ENCODE measurements around the gene TNF.
"Not testable (repeated sequence)": the region's sequence is repeated elsewhere in the genome, so short reads cannot be mapped to it uniquely, and the experiment has no call there.

Gene TNF

DNA sequence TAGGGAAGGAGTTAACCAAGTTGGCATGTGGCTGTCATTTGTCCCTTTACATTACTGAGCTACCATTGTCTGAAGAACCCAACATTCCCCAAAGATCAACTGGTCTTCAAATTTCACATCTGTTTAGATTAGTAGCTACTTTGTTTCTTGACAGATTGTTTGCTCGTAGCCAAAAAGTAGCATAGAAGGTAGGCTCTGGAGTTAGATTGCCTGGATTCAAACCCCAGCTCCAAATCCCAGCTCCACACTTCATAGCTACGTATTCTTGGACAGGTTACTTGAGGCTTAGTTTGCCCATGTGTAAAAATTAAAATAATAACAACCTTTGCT is 26.9 kb upstream of the TNF start:
- Histone ChIP-seq H3K27me3 (ENCODE audit: insufficient read depth, low read length) (no peaks in the 10 kb centered on the region), H3K36me3 (ENCODE audit: insufficient read depth, low read length) (peaks cover 31% of the 10 kb centered on the region), H3K9me3 (ENCODE audit: low read length) (no peaks in the 10 kb centered on the region), H2AFZ (ENCODE audit: low read depth, low read length) (no peak overlapping the region), H3K4me1 (ENCODE audit: insufficient read depth, low read length) (peaks cover 20% of the 10 kb centered on the region), H3K4me3 (ENCODE audit: low read length) (peak overlapping the region; percentile 59)

DNA sequence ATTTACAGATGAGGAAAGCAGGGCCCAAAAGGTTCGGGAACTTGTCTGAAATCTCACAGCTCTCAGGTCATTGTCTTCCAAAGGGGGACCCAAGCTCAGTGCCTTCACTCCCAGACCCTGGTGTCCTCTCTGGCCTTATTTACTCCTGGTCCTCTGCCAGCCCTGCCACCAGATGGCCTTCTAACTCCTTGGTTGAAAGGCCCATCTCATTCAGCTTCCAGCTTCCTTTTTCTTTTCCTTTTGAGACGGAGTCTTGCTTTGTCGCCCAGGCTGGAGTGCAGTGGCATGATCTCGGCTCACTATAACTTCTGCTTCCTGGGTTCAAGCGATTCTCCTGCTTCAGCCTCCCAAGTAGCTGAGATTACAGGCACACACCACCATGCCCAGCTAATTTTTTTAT is 24.0 kb upstream of the TNF start:
- H3K4me3 ChIP-seq (ENCODE audit: low read length); H2AFZ ChIP-seq (ENCODE audit: low read depth, low read length); H3K27me3 ChIP-seq (ENCODE audit: insufficient read depth, low read length); H3K9me3 ChIP-seq (ENCODE audit: low read length); H3K4me1 ChIP-seq (ENCODE audit: insufficient read depth, low read length): not testable (repeated sequence)
- H3K36me3 ChIP-seq (ENCODE audit: insufficient read depth, low read length) = peaks cover 46% of the 10 kb centered on the region

DNA sequence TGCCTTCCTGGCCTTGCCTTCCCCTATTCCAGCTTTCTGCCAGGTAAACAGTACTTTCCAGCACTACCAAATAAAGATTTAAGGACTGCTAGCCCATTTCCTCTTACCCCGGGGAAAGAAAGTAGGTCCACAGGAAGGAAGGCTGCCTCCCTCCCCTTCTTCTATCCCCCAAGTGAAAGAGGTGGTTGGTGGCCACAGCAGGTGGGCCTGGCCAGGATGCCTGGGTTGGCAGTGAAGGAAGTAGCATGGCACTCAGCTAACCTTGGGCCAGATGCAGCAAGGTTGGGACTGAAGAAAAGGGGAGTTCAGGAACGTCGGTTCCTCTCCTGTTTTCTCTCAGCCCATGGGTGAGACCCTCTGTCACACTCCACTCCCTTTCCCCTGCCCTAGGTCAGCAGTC is 19.1 kb upstream of the TNF start:
- Histone ChIP-seq H3K36me3 (ENCODE audit: insufficient read depth, low read length) (peaks cover 64% of the 10 kb centered on the region), H3K9me3 (ENCODE audit: low read length) (no peaks in the 10 kb centered on the region), H2AFZ (ENCODE audit: low read depth, low read length) (no peak overlapping the region), H3K27me3 (ENCODE audit: insufficient read depth, low read length) (no peaks in the 10 kb centered on the region), H3K4me3 (ENCODE audit: low read length) (no peak overlapping the region), H3K4me1 (ENCODE audit: insufficient read depth, low read length) (no peaks in the 10 kb centered on the region)

DNA sequence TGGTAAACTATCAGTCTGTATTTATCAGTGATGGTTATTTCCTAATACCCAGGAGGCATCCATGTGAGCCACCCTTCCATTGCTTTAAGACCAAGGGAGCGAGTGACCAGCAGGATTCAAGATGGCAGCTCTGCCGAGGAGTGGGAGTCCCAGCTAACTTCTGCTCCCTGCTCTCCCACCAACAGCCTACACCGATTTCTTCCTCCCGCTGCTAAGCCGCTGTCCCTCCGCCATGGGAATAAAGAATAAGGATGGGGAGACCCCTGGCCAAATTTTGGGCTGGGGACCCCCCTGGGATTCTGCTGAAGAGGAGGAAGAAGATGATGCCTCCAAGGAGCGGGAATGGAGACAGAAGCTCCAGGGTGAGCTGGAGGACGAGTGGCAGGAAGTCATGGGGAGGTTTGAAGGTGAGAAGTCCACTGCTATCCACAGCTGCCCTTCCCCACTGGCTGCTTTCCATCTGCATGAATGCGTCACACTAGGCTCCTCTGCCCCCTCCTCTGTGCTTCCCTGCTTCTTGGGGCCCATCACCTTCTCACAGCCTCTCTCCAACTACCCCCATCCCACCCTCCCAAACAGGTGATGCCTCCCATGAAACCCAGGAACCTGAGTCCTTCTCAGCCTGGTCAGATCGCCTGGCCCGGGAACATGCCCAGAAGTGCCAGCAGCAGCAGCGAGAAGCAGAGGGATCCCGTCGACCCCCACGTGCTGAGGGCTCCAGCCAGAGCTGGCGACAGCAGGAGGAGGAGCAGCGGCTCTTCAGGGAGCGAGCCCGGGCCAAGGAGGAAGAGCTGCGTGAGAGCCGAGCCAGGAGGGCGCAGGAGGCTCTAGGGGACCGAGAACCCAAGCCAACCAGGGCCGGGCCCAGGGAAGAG is 17.7 kb upstream of the TNF start:
- H3K36me3 ChIP-seq (ENCODE audit: insufficient read depth, low read length) = peaks cover 62% of the 10 kb centered on the region
- H3K4me1 ChIP-seq (ENCODE audit: insufficient read depth, low read length) = no peaks in the 10 kb centered on the region

DNA sequence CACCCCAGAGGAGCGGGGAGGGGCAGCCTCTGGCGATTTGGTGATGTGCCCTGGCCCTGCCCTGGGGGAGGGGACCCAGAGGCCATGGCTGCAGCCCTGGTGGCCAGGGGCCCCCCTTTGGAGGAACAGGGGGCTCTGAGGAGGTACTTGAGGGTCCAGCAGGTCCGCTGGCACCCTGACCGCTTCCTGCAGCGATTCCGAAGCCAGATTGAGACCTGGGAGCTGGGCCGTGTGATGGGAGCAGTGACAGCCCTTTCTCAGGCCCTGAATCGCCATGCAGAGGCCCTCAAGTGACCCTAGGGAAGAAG is 17.1 kb upstream of the TNF start:
- H2AFZ ChIP-seq (ENCODE audit: low read depth, low read length) = no peak overlapping the region
- peaks cover 59% of the 10 kb centered on the region for H3K36me3 ChIP-seq (ENCODE audit: insufficient read depth, low read length)

More for the DNA sequence above, 17.7 kb upstream of the TNF start:
- no peaks in the 10 kb centered on the region for H3K27me3 ChIP-seq (ENCODE audit: insufficient read depth, low read length)
- H3K4me3 ChIP-seq (ENCODE audit: low read length) = no peak overlapping the region
- H2AFZ ChIP-seq (ENCODE audit: low read depth, low read length) = no peak overlapping the region
- no peaks in the 10 kb centered on the region for H3K9me3 ChIP-seq (ENCODE audit: low read length)

DNA sequence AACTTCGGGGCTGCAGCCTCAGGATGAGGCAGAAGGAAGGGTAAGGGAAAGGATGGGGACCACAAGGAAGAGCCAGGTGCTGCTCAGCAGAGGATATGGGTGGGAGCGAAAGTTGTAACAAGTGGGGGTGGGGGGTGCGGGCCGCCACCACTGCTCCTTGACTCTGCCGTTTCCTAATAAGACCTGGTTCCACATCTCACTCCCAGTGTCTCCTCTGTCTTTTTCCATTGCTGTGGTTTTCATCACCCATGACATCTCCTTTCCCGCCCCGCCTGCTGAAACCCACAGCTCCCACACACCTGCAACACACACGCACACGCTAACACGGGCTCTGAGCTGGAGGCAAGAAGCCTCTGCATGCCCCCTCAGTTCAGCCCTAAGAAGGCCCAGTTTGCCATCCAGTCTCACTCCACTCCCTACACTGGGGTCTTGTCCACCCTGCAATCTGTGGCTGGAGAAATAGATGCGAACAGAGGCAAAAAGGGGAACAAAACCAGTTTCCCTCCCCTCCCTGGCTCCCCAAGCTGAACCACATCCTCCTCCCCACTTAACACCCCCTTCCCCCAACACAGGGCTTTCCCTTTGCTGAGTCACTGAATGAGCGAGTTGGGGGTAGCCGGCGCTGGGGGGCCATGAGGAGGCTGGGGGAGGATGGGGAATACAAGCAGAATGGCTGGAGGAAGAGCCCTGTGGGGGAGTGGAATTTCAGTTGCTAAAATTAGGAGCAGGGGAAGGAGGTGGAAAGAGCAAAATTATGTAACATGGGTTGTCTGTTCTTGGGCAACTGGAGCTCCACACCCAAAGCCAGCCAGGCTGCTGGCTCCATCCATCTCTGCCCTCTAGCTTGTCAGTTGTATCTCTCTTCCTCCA is 16.5 kb upstream of the TNF start:
- Histone ChIP-seq H3K4me3 (ENCODE audit: low read length) (no peak overlapping the region), H3K36me3 (ENCODE audit: insufficient read depth, low read length) (peaks cover 56% of the 10 kb centered on the region), H2AFZ (ENCODE audit: low read depth, low read length) (no peak overlapping the region), H3K9me3 (ENCODE audit: low read length) (no peaks in the 10 kb centered on the region), H3K4me1 (ENCODE audit: insufficient read depth, low read length) (no peaks in the 10 kb centered on the region), H3K27me3 (ENCODE audit: insufficient read depth, low read length) (no peaks in the 10 kb centered on the region)

More for the DNA sequence above, 17.1 kb upstream of the TNF start:
- no peaks in the 10 kb centered on the region for H3K4me1 ChIP-seq (ENCODE audit: insufficient read depth, low read length)
- no peaks in the 10 kb centered on the region for H3K9me3 ChIP-seq (ENCODE audit: low read length)
- H3K27me3 ChIP-seq (ENCODE audit: insufficient read depth, low read length) = no peaks in the 10 kb centered on the region
- no peak overlapping the region for H3K4me3 ChIP-seq (ENCODE audit: low read length)

DNA sequence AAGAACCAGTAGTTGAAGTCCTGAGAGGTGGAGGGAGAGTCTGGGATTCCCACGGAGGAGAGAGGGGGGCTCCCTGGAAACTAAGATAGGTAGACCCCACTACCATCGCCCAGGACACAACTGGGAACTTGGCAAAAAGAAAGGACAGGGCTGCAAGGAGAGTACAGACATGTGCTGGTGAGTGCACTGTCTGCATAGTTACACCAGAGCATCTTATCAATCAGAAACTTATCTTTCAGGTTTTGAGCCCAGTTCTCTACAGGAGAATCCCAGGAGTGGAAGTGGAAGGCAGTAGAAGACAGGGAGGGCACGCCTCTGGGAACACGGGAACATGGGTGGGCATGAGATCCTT is 15.8 kb upstream of the TNF start:
- H3K4me1 ChIP-seq (ENCODE audit: insufficient read depth, low read length) = no peaks in the 10 kb centered on the region
- no peaks in the 10 kb centered on the region for H3K9me3 ChIP-seq (ENCODE audit: low read length)
- no peak overlapping the region for H2AFZ ChIP-seq (ENCODE audit: low read depth, low read length)
- H3K27me3 ChIP-seq (ENCODE audit: insufficient read depth, low read length) = no peaks in the 10 kb centered on the region
- peaks cover 51% of the 10 kb centered on the region for H3K36me3 ChIP-seq (ENCODE audit: insufficient read depth, low read length)
- no peak overlapping the region for H3K4me3 ChIP-seq (ENCODE audit: low read length)

DNA sequence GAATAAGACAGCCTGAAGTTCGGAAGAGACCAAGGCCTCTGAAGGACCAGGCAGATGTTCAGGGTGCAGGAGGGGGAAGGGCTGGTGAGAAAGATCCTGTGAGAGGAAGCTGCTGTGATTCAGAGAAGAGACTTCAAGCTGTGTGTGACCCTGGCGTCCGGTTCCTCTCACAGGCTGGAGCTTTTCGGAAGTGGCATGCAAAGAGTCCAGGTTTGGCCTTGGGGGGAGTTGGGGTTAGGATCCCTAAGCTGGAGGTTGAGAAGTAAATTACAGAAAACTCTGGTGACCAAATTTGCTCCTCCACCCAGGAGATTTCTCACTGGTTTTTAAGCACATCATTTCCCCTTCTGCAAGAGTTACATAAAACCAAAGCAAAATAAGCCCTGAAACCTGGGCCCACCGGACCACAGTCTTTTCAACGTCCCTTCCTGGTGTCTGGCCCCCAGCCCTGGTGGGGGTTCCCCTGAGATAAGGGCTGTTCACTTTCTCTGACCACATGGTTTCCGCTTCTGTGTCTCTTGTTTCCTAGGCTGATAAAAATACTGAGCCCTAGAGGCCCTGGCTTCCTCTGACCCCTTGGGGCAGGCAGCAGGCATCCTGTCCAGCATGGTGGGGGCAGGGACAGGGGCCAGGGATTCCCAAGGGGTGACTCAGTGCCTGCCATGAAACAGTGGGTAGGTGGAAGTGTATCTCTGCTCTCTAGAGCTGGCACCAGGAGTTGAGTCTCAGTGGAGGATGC is 15.2 kb upstream of the TNF start:
- H3K36me3 ChIP-seq (ENCODE audit: insufficient read depth, low read length) = peaks cover 48% of the 10 kb centered on the region
- no peak overlapping the region for H3K4me3 ChIP-seq (ENCODE audit: low read length)
- H3K4me1 ChIP-seq (ENCODE audit: insufficient read depth, low read length) = no peaks in the 10 kb centered on the region
- H2AFZ ChIP-seq (ENCODE audit: low read depth, low read length) = no peak overlapping the region
- no peaks in the 10 kb centered on the region for H3K27me3 ChIP-seq (ENCODE audit: insufficient read depth, low read length)
- no peaks in the 10 kb centered on the region for H3K9me3 ChIP-seq (ENCODE audit: low read length)

DNA sequence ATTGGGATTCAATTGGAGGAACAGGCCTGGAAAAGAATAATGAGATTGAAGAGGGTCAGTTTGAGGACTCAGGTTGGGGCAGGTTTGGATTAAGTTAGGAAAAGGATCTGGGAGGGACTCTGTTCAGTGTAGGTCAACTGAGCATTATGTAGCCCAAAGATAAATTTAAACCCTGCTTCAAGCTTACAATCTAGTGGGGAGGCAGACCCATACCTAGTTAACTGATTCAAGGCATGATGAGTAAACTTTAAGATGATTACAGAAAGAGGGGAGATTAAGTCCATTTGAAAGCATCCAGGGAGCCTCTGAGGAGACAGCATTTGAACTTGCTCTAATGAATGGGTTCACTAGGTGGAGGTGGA is 14.7 kb upstream of the TNF start:
- H3K4me3 ChIP-seq (ENCODE audit: low read length) = no peak overlapping the region

DNA sequence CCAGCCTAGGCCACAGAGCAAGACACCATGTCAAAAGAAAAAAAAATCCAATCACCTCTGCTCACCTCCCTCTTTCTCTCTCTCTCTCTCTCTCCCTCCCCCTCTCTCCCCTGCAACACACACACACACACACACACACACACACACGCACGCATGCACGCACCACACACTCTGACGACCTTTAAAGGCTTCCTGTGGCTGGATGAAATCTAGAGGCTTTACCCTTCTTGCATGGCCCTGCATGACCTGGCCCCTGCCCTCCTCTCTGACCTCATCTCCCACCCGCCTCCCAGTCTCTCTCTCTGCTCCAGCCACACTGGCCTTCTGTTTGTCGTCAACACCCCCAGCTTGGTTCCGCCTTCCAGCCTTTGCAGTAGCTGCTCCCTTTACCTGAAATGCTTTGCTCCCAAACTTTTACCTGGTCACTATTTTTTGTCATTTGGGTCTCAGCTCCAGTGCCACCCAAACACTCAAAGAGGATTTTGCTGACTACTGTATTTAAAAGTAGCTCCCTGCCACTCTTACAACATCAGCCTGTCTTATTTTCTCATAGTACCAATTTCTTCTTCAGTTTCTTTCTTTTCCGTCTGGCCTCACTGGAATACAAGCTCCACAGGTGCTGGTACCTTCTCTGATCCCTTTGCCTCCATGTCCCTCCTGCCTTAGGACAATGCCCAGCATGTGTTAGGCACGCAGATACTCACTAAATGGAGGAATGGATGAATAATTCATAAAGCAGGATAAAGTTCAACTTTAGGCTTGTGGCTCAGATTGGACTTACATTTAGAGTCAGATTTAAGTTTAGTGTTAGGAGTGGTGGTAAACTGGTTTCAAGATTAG is 7.6 kb upstream of the TNF start:
- no peaks in the 10 kb centered on the region for H3K36me3 ChIP-seq (ENCODE audit: insufficient read depth, low read length)
- H3K9me3 ChIP-seq (ENCODE audit: low read length) = no peaks in the 10 kb centered on the region
- no peak overlapping the region for H2AFZ ChIP-seq (ENCODE audit: low read depth, low read length)
- H3K4me1 ChIP-seq (ENCODE audit: insufficient read depth, low read length) = peaks cover 9% of the 10 kb centered on the region
- no peak overlapping the region for H3K4me3 ChIP-seq (ENCODE audit: low read length)
- peaks cover 9% of the 10 kb centered on the region for H3K27me3 ChIP-seq (ENCODE audit: insufficient read depth, low read length)

More for the DNA sequence above, 14.7 kb upstream of the TNF start:
- no peaks in the 10 kb centered on the region for H3K9me3 ChIP-seq (ENCODE audit: low read length)
- peaks cover 48% of the 10 kb centered on the region for H3K36me3 ChIP-seq (ENCODE audit: insufficient read depth, low read length)
- H2AFZ ChIP-seq (ENCODE audit: low read depth, low read length) = no peak overlapping the region
- no peaks in the 10 kb centered on the region for H3K27me3 ChIP-seq (ENCODE audit: insufficient read depth, low read length)
- no peaks in the 10 kb centered on the region for H3K4me1 ChIP-seq (ENCODE audit: insufficient read depth, low read length)

DNA sequence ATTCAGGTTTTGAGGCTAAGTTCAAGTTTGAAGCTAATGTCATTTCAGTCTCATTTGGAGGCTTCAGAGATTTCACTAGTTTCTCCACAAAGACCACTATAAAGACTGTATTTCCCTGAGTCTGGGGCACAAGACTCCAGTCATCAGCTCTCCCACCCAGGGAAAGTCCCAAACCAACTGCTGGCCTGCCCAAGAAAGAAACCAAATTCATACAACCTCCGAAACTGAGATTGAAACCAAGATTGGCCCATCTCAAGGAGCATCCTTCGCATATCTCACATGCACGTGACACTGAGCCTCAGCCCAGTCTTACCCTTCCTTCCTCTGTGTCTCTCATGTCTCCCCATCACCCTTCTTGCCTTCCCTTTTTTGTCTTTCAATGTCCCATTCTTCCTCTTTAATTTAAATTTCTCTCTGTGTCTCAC is 6.8 kb upstream of the TNF start:
- peaks cover 9% of the 10 kb centered on the region for H3K4me1 ChIP-seq (ENCODE audit: insufficient read depth, low read length)
- H3K36me3 ChIP-seq (ENCODE audit: insufficient read depth, low read length) = no peaks in the 10 kb centered on the region
- H2AFZ ChIP-seq (ENCODE audit: low read depth, low read length) = no peak overlapping the region
- H3K27me3 ChIP-seq (ENCODE audit: insufficient read depth, low read length) = peaks cover 11% of the 10 kb centered on the region
- no peak overlapping the region for H3K4me3 ChIP-seq (ENCODE audit: low read length)
- H3K9me3 ChIP-seq (ENCODE audit: low read length) = no peaks in the 10 kb centered on the region

DNA sequence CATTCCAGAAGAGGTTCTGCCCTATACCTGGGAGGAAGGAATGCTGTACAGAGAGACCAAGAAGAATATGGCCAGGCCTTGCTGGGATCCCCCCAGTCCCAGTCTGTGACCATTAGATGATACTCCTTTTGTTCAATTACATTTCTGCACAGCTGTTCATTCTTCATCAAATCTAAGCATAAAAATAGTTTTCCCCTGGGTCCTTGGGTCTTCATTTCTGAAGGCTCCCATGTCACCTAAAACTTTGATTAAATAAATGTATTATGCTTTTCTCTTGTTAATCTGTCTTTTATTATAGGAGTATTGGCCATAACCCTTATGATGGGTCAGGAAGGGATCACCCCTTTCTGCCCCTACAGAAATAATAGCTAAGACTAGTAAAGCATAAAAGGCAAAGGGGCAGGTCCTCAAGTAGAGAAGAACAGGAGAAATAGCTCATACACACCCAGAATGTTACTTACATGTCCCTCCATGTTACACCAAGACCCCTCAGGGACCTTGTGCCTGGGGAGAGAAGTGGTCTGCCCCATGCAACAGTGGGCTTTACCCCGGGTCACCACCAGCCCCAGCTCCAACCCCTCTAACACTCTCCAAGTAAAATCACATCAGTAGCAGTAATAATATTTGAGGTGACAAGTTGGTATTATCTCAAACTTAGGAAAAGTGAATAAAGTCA is 5.4 kb upstream of the TNF start:
- Histone ChIP-seq H3K36me3 (ENCODE audit: insufficient read depth, low read length) (no peaks in the 10 kb centered on the region), H3K27me3 (ENCODE audit: insufficient read depth, low read length) (peaks cover 11% of the 10 kb centered on the region)

More for the DNA sequence above, 5.4 kb upstream of the TNF start:
- H3K4me3 ChIP-seq (ENCODE audit: low read length) = no peak overlapping the region
- H3K4me1 ChIP-seq (ENCODE audit: insufficient read depth, low read length) = peaks cover 9% of the 10 kb centered on the region
- no peaks in the 10 kb centered on the region for H3K9me3 ChIP-seq (ENCODE audit: low read length)
- H2AFZ ChIP-seq (ENCODE audit: low read depth, low read length) = no peak overlapping the region
